ENCODE results near the gene WEE1. TPM values are rescaled to one million over a fixed set of nuclear protein-coding genes. Genes with fewer than 3 reads are reported as not detected.

The WEE1 gene
- total RNA-seq, 1 donor from 2014 or later: 50.7 TPM

- H3K27me3 Mint-ChIP-seq (ENCODE audit: low read depth, unreplicated experiment): no peaks in the 10 kb centered on the region
- peak overlapping the region; percentile 89 for H3K4me3 ChIP-seq (ENCODE audit: insufficient read depth, low read depth, low read length)
- TF ChIP-seq, protein P1, sequence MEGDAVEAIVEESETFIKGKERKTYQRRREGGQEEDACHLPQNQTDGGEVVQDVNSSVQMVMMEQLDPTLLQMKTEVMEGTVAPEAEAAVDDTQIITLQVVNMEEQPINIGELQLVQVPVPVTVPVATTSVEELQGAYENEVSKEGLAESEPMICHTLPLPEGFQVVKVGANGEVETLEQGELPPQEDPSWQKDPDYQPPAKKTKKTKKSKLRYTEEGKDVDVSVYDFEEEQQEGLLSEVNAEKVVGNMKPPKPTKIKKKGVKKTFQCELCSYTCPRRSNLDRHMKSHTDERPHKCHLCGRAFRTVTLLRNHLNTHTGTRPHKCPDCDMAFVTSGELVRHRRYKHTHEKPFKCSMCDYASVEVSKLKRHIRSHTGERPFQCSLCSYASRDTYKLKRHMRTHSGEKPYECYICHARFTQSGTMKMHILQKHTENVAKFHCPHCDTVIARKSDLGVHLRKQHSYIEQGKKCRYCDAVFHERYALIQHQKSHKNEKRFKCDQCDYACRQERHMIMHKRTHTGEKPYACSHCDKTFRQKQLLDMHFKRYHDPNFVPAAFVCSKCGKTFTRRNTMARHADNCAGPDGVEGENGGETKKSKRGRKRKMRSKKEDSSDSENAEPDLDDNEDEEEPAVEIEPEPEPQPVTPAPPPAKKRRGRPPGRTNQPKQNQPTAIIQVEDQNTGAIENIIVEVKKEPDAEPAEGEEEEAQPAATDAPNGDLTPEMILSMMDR (IDR thresholded peaks at IDR 0.05; ENCODE audit: insufficient read depth, low read depth, low read length): no peak
- TF ChIP-seq EZH2 (IDR thresholded peaks at IDR 0.05; ENCODE audit: insufficient read depth, low read length): no peak
- peak; percentile 34 for DNase-seq (ENCODE audit: low read depth)
- peaks cover 65% of the 10 kb centered on the region for H3K79me2 ChIP-seq (ENCODE audit: insufficient read depth, low read length)
- H3K4me1 ChIP-seq (ENCODE audit: insufficient read depth, low read length): peaks cover 20% of the 10 kb centered on the region
- H3K9me3 ChIP-seq (ENCODE audit: insufficient read depth, low read depth, low read length): no peaks in the 10 kb centered on the region
- H3K27me3 ChIP-seq (ENCODE audit: insufficient read depth, low read length): no peaks in the 10 kb centered on the region
- H4K20me1 ChIP-seq (ENCODE audit: insufficient read depth, low read length): peaks cover 6% of the 10 kb centered on the region
- H3K4me1 Mint-ChIP-seq (ENCODE audit: low read depth, unreplicated experiment): peaks cover 12% of the 10 kb centered on the region
- no peak for FAIRE-seq
- H3K4me2 ChIP-seq (ENCODE audit: low read length): peak overlapping the region; percentile 95
- peaks cover 8% of the 10 kb centered on the region for H3K36me3 Mint-ChIP-seq (ENCODE audit: low read depth, unreplicated experiment)
- H3K9me3 Mint-ChIP-seq (ENCODE audit: unreplicated experiment): no peaks in the 10 kb centered on the region
- H3K9ac ChIP-seq (ENCODE audit: low read length): peak overlapping the region; percentile 100
- peaks cover 32% of the 10 kb centered on the region for H3K36me3 ChIP-seq (ENCODE audit: insufficient read depth, low read length)
- peak overlapping the region; percentile 97 for H3K4me3 Mint-ChIP-seq (ENCODE audit: unreplicated experiment)
- no peak overlapping the region for H2AFZ ChIP-seq (ENCODE audit: low read depth, low read length)
- peak overlapping the region; percentile 97 for H3K27ac ChIP-seq (ENCODE audit: low read depth, low read length)
- peak overlapping the region; percentile 91 for H3K27ac Mint-ChIP-seq (ENCODE audit: unreplicated experiment)
Observed at GRCh38 chr11:9574622-9575259, 1.3 kb downstream of the WEE1 start.

GRCh38 chr11:9575260-9576240, 2.1 kb downstream of the WEE1 start:
- peaks cover 9% of the 10 kb centered on the region for H4K20me1 ChIP-seq (ENCODE audit: insufficient read depth, low read length)
- peak; percentile 79 for DNase-seq (ENCODE audit: low read depth)
- H3K4me2 ChIP-seq (ENCODE audit: low read length): peak overlapping the region; percentile 95
- no peak overlapping the region for H2AFZ ChIP-seq (ENCODE audit: low read depth, low read length)
- H3K4me3 Mint-ChIP-seq (ENCODE audit: unreplicated experiment): peak overlapping the region; percentile 97
- no peaks in the 10 kb centered on the region for H3K27me3 ChIP-seq (ENCODE audit: insufficient read depth, low read length)
- H3K27me3 Mint-ChIP-seq (ENCODE audit: low read depth, unreplicated experiment): no peaks in the 10 kb centered on the region
- peak overlapping the region; percentile 91 for H3K27ac Mint-ChIP-seq (ENCODE audit: unreplicated experiment)
- peak overlapping the region; percentile 97 for H3K27ac ChIP-seq (ENCODE audit: low read depth, low read length)
- no peaks in the 10 kb centered on the region for H3K9me3 Mint-ChIP-seq (ENCODE audit: unreplicated experiment)
- H3K9ac ChIP-seq (ENCODE audit: low read length): peak overlapping the region; percentile 100
- H3K4me1 Mint-ChIP-seq (ENCODE audit: low read depth, unreplicated experiment): peaks cover 9% of the 10 kb centered on the region
- no peaks in the 10 kb centered on the region for H3K9me3 ChIP-seq (ENCODE audit: insufficient read depth, low read depth, low read length)
- peaks cover 39% of the 10 kb centered on the region for H3K36me3 ChIP-seq (ENCODE audit: insufficient read depth, low read length)
- H3K79me2 ChIP-seq (ENCODE audit: insufficient read depth, low read length): peaks cover 74% of the 10 kb centered on the region
- FAIRE-seq: peak; percentile 13
- no peak for TF ChIP-seq EZH2 (IDR thresholded peaks at IDR 0.05; ENCODE audit: insufficient read depth, low read length)
- TF ChIP-seq, protein P1 (IDR thresholded peaks at IDR 0.05; ENCODE audit: insufficient read depth, low read depth, low read length): no peak
- peaks cover 18% of the 10 kb centered on the region for H3K4me1 ChIP-seq (ENCODE audit: insufficient read depth, low read length)
- peak overlapping the region; percentile 89 for H3K4me3 ChIP-seq (ENCODE audit: insufficient read depth, low read depth, low read length)
- peaks cover 8% of the 10 kb centered on the region for H3K36me3 Mint-ChIP-seq (ENCODE audit: low read depth, unreplicated experiment)
